ENCODE results near the gene OAS1. TPM values are rescaled to one million over a fixed set of nuclear protein-coding genes. Genes with fewer than 3 reads are reported as not detected.

The OAS1 gene
- total and polyA plus RNA-seq, 2 of the 8 experiments (the other 6 are each of a cell fraction or from before 2014, with no cell fraction given), result 0.23 TPM; not detected in 1

DNA sequence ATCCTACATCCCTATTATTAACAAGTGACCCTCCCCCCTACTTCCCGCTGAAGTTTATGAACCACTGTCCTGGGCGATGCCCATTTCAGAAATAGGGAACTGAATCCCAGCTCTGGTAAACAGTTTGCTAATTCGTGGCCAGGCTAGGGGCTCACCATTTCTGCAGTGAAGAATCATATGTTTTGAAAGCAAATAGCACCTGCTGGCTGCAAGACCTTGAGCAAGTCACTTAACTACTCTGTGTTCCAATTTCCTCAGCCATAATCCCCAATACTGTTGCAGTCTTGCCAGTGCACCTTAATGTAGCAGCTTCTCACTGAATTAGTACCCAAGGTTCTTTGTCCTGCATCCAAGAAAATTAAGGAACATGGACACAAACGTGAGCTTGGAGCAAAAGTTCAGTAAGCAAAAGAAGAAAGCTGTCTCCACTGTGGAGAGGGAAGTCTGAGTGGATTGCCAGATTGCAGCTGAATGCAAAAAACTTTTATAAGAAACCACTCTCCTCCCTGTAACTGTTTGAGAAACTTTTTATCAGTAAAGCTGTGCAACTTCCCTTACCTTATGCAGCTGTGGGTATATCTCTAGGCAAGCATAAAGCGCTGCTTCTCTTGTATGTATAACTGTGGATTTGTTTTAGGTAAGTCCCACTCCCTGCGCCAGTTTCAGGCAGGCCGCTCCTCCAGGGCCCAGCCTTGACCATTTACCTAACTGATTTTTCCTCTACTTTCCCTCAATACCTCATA lies 824 bp downstream of the OAS1 start:
- Histone ChIP-seq H3K79me1 (ENCODE audit: low read depth, low read length) (no peaks in the 10 kb centered on the region), H4K8ac (ENCODE audit: extremely low read depth, insufficient read depth, low read length) (no peak overlapping the region), H3K4me3 (ENCODE audit: extremely low read depth in 1 of 4, insufficient read depth in 2 of 4, low read depth in 3 of 4, low read length in 4 of 4) (no peak overlapping the region), H2BK12ac (ENCODE audit: low read depth, low read length) (no peak overlapping the region), H3K4ac (replicated peaks; ENCODE audit: insufficient read length, low read depth, low read length) (no peak overlapping the region), H2BK20ac (ENCODE audit: low read length) (no peak overlapping the region), H3K27ac (ENCODE audit: low read depth, low read length) (no peak overlapping the region), H2AFZ (ENCODE audit: low read length) (no peak overlapping the region), H3K9ac (replicated peaks in 1 of 4; ENCODE audit: extremely low read depth in 1 of 4, low read depth in 3 of 4, low read length in 3 of 4) (no peak overlapping the region), H3K56ac (replicated peaks; ENCODE audit: insufficient read length, low read depth, low read length) (no peak overlapping the region), H4K5ac (ENCODE audit: insufficient read length, low read depth, low read length) (no peak overlapping the region), H3K18ac (ENCODE audit: extremely low read depth, low read length) (no peak overlapping the region), H3K4me1 (replicated peaks in 1 of 4; ENCODE audit: control insufficient read depth in 3 of 4, insufficient read depth in 4 of 4, low read length in 3 of 4) (no peaks in the 10 kb centered on the region), H2AK5ac (ENCODE audit: low read depth, low read length) (no peak overlapping the region), H2BK5ac (ENCODE audit: low read depth, low read length) (no peak overlapping the region), H4K20me1 (replicated peaks in 1 of 2; ENCODE audit: control insufficient read depth in 1 of 2, insufficient read depth in 2 of 2, low read length in 2 of 2) (no peaks in the 10 kb centered on the region), H3K4me2 (ENCODE audit: insufficient read depth in 1 of 2, low read depth in 2 of 2, low read length in 2 of 2) (no peak overlapping the region), H2BK15ac (ENCODE audit: low read length) (no peak overlapping the region), H3K36me3 (ENCODE audit: control insufficient read depth in 2 of 4, insufficient read depth in 4 of 4, low read length in 3 of 4) (no peaks in the 10 kb centered on the region; a peak in 1 of 8 replicates), H3K27me3 (replicated peaks in 1 of 4; ENCODE audit: control insufficient read depth in 3 of 4, extremely low read depth in 1 of 4, insufficient read depth in 3 of 4, low read length in 3 of 4) (no peaks in the 10 kb centered on the region), H3K23me2 (ENCODE audit: low read depth, low read length) (no peaks in the 10 kb centered on the region), H3K14ac (ENCODE audit: insufficient read length) (no peak overlapping the region), H2BK120ac (replicated peaks; ENCODE audit: low read depth, low read length) (no peak overlapping the region), H4K91ac (replicated peaks; ENCODE audit: insufficient read length, low read length) (no peak overlapping the region), H3K79me2 (ENCODE audit: control insufficient read depth in 1 of 2, insufficient read depth in 2 of 2, low read length in 2 of 2) (no peaks in the 10 kb centered on the region), H3K23ac (ENCODE audit: insufficient read length) (no peak overlapping the region), H3K9me3 (ENCODE audit: insufficient read depth in 2 of 2, low read depth in 1 of 2, low read length in 1 of 2) (peaks cover 5 to 8% of the 10 kb centered on the region in 2 experiments; a peak in 3 of 4 replicates)
- DNase-seq (ENCODE audit: low read depth in 1 of 2, low spot score in 2 of 2) (no peak), FAIRE-seq (no peak)
- TF ChIP-seq GTF2F1 (IDR thresholded peaks at IDR 0.05; ENCODE audit: borderline replicate concordance, low read depth, low read length) (no peak), E2F6 (IDR thresholded peaks at IDR 0.05) (no peak), POLR2A (IDR thresholded peaks at IDR 0.05; ENCODE audit: control extremely low read depth in 1 of 2, low read depth in 2 of 2, low read length in 2 of 2) (no peak), PHF8 (conservative IDR thresholded peaks at IDR 0.05; ENCODE audit: low read depth, low read length) (no peak), BCL11A (IDR thresholded peaks at IDR 0.05; ENCODE audit: low read depth in 2 of 2, low read length in 2 of 2) (no peak), RNF2 (IDR thresholded peaks at IDR 0.05; ENCODE audit: borderline replicate concordance, low read depth, low read length, missing control alignments, poor library complexity, severe bottlenecking) (no peak), ASH2L (IDR thresholded peaks at IDR 0.05; ENCODE audit: low read length) (no peak), EZH2 (IDR thresholded peaks at IDR 0.05; ENCODE audit: low read depth, low read length, severe bottlenecking) (no peak)
- TF ChIP-seq, protein P1, sequence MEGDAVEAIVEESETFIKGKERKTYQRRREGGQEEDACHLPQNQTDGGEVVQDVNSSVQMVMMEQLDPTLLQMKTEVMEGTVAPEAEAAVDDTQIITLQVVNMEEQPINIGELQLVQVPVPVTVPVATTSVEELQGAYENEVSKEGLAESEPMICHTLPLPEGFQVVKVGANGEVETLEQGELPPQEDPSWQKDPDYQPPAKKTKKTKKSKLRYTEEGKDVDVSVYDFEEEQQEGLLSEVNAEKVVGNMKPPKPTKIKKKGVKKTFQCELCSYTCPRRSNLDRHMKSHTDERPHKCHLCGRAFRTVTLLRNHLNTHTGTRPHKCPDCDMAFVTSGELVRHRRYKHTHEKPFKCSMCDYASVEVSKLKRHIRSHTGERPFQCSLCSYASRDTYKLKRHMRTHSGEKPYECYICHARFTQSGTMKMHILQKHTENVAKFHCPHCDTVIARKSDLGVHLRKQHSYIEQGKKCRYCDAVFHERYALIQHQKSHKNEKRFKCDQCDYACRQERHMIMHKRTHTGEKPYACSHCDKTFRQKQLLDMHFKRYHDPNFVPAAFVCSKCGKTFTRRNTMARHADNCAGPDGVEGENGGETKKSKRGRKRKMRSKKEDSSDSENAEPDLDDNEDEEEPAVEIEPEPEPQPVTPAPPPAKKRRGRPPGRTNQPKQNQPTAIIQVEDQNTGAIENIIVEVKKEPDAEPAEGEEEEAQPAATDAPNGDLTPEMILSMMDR (IDR thresholded peaks at IDR 0.05; ENCODE audit: control extremely low read depth in 1 of 3, insufficient read depth in 1 of 3, low read depth in 1 of 3, low read length in 3 of 3), result no peak
- POLR2A ChIA-PET (ENCODE audit: partially characterized antibody), result no interaction called here
- WGBS, 2 experiments (ENCODE audit: extremely low coverage in 1 of 2, insufficient coverage in 1 of 2, insufficient read length in 1 of 2, insufficient replicate concordance in 2 of 2, low coverage in 1 of 2, low lambda C conversion rate in 2 of 2, missing lambda C conversion rate in 1 of 2), result 92% methylated on average over 7 of the region's 7 CpGs; no CpG with 5 or more reads in 1 of the 2 experiments
- CTCF ChIA-PET (ENCODE audit: partially characterized antibody), result interaction anchor here (0.6 to 1.0 kb wide), 2 partner anchors 85 to 120 kb away, joined by 3 read pairs; no protein-coding TSS in a partner anchor
